NK-92 (cell line): ENCODE data around the gene RUVBL2.

ENCODE experiments used
- DNase-seq: peaks from one replicate; lab custom pipeline; 2025; ENCODE audit not compliant: unreplicated experiment; lab: John Stamatoyannopoulos, UW

Gene RUVBL2

GRCh38 chr19:48963371-48964204 lies 30.1 kb upstream of the RUVBL2 start:
- DNase-seq: no peak

DNA sequence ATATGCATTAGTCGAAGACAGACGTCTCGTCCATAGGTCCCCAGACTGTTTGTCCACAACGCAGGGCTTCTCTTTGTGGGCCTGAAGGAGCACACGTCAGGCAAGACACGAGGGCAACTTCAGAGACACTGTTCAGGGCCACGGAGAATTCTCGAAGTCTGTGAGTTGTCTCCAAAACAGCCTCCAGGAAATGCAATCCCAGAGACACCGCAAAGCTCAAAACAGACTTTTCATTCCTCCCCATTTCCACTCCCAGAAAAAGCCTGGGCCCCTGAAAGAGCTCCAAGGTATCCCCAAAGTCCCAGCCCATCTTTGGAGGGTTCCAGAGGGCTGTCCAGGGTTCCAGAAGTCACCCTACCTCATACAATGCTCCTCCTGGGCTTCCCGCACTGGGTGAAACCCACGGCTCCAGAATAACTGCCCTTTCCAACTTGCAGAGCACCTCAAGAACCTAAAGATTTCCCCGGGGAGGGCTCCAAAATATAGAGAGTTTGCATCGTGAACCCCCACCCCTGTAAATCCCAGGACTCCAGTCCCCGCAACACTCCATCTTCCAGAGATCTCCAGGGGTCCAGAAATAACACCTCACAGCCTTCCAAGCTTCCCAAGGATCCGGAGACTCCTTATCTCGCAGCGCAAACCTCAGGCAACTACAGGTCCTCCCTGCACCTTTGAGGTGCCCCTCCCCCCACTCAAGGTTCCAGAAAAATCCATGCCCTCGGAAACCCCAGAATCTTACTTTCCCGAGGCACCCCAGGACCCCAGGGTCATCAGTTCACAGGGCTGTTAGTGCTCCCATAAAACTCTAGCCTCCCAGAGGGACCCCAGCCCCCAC lies 29.3 kb upstream of the RUVBL2 start:
- DNase-seq: no peak

DNA sequence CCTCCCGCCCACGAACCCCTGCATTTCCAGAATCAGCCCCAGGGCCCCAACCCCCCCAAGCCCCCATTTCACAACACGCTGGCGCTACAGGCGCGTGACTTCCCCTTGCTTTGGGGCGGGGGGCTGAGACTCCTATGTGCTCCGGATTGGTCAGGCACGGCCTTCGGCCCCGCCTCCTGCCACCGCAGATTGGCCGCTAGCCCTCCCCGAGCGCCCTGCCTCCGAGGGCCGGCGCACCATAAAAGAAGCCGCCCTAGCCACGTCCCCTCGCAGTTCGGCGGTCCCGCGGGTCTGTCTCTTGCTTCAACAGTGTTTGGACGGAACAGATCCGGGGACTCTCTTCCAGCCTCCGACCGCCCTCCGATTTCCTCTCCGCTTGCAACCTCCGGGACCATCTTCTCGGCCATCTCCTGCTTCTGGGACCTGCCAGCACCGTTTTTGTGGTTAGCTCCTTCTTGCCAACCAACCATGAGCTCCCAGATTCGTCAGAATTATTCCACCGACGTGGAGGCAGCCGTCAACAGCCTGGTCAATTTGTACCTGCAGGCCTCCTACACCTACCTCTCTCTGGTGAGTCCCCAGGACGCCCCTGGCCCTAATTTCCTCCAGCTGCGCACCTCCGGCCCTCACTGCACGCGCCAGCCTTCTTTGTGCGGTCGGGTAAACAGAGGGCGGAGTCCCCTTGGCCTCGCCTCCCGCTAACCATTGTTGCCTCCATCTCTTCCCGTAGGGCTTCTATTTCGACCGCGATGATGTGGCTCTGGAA lies 28.5 kb upstream of the RUVBL2 start, which contains the start of gene FTL:
TSS of gene FTL (plus strand) at position 270 of the 766 bp plus-strand sequence. CDS start at position 469, 199 bp downstream.
- DNase-seq: no peak

DNA sequence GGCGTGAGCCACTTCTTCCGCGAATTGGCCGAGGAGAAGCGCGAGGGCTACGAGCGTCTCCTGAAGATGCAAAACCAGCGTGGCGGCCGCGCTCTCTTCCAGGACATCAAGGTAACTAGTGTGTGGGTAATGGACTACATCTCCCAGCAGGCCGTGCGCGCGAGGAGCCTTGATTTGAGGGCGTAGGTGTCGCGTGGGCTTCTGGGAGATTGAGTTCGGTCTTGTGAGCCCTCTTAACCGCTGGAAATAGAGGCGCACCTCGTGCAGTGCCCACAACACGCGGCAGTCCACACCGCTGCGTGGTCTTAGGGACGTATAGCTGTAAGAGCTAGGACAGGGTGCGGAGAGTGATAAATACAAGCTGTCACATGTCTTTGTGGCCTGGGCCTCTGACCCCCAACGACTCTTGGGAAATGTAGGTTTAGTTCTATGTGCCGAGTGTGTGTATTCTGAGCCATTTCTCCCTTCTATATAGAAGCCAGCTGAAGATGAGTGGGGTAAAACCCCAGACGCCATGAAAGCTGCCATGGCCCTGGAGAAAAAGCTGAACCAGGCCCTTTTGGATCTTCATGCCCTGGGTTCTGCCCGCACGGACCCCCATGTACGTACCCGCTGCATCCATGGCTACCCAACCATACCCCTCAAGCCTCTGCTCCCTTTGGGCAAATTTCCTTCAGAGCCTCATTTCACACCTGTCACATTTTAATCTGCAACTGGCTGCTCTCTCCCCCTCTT lies 27.7 kb upstream of the RUVBL2 start:
- peak; percentile 53 for DNase-seq

DNA sequence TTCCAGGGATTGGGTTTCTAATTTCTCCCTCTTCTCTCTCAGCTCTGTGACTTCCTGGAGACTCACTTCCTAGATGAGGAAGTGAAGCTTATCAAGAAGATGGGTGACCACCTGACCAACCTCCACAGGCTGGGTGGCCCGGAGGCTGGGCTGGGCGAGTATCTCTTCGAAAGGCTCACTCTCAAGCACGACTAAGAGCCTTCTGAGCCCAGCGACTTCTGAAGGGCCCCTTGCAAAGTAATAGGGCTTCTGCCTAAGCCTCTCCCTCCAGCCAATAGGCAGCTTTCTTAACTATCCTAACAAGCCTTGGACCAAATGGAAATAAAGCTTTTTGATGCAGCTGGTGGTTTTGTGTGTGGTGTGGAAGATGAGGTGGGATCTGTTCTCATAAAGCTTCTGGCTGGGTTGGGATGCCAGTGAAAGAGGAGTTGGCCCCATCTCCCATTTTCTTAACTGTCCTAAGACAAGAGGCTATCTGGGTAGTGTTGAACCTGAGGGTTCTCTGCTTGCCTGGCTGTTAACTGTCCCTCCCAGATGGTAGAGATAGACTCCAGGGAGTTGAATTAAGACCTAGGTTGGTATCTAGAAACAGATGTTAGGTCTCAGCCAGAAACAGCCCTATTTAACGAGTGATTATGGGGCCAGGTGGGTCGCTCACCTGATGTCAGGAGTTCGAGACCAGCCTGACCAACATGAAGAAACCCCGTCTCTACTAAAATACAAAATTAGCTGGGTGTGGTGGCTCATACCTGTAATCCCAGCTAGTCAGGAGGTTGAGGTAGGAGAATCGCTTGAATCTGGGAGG lies 26.9 kb upstream of the RUVBL2 start:
- no peak for DNase-seq

DNA sequence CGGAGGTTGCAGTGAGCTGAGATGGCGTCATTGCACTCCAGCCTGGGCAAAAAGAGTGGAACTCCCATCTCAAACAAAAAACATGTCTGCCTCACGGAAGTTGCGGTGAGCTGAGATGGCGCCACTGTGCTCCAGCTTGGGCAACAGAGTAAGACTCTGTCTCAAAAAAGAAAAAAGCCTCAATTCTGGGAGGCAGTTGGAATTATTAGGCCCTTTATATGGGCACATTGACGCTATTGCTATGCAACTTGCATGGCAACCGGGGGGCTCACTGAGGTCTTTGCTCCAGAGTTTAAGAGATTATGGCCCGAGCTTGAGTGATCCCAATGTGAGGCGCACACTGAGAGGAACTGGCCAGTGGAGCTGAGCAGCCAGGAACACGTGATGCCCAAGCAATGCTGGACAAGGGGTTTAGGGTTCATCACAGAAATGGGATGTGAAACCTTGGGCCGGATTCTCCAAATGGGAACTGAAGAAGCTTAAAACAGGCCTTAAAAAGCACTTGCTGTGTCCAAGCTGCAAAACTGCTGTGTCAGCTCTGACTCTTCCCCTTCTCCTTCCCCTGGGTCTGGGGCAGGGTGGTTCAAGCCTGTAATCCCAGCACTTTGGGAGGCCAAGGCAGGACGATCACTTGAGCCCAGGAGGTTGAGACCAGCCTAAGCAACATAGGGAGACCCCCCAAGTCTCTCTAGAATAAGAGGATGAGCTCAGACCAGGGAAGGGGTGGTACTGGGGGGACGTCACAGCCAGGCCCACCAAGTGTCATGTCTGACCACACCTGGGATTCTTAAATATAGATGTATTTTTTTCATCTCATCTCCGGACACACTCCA lies 26.1 kb upstream of the RUVBL2 start:
- no peak for DNase-seq

DNA sequence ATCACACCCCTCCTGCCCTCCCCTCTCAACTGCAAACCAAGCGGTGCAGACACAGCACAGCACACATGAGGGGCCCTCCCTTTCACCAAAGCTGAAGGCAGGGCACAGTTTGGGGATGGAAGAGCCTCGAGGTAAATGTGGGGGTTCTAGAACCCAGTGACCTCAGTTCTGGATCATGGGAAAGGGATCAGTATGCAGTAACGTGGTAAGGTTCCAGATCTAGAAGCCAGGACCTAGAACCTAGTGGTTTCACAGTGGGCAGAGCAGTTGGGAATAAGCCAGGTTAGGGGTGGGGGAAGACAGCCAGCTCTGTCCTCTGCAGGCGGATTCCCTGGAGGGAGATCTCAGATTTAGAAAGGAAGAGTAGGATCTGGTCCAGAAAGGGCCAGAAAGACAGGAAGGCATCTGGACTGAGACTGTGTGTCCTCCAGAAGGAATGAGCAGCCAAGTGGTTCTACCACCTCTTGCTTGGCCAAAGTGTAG lies 25.5 kb upstream of the RUVBL2 start:
- no peak for DNase-seq

GRCh38 chr19:48968813-48969218 lies 24.9 kb upstream of the RUVBL2 start:
- DNase-seq: no peak

DNA sequence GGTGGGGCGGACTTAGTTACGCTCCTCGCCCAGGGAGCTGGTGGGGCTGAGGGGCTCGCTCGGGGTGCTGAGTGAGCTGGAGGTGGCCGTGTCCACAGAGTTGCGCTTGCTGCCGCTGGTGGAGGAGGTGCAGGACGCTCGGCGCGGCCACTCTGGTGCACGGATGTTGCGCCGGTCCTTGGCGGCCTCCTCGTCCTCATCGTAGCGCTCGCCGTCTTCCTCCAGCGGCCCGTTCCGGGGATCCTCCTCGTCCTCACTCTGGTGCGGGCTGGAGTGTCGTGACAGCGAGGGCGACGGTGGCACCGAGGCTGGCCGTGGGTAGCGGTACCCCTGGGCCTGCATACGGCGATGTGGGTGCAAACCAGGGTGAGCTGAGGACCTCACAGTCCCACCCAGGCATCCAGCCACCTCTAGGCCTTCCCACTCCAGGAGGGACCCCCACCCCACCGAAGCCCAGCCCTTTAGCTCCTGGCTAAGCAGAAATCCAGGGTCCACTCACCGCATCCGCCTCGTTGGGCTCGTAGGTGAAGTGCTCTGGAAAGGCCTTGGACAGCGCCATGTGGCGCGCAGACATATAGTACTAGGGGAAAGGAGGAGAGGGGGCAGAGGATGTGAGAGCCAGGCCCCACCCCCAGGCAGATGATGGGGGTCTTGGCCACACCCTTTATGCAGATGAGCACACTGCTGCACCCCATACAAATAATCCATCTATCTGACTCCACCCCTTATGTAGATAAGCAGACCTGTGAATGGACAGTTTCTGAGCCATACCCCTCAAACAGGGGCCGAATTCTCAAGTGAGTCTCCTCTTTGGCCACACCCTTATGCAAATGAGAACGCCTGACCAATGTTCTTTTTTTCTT lies 24.2 kb upstream of the RUVBL2 start:
- no peak for DNase-seq

DNA sequence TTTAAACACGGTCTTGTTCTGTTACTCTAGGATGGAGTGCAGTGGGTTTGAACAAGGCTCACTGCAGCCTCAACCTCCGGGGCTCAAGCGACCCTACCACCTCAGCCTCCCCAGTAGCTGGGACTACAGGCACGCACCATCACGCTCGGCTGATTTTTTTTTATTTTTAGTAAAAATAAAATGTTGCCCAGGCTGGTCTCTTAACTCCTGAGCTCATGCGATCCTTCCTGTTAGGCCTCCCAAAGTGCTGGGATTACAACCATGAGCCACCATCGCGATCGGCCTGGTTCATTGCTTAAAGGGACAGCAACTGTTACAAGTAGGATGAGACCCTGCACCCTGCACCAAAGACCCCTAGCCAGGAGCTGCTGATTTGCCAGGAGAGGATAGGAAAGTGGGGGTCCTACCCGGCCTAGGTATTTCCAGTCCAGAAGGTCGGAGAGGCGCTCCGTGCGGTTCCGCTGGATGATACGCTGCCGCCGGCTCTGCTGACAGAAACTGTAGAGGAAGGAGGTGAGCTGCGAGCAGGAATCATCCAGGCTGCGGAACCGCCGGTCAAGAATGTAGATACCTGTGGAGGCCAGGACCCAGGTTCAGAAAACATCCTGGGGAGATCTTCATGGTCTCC lies 23.4 kb upstream of the RUVBL2 start:
- no peak for DNase-seq

- no peak for DNase-seq
Observed at GRCh38 chr19:48970923-48971395, 22.7 kb upstream of the RUVBL2 start.

DNA sequence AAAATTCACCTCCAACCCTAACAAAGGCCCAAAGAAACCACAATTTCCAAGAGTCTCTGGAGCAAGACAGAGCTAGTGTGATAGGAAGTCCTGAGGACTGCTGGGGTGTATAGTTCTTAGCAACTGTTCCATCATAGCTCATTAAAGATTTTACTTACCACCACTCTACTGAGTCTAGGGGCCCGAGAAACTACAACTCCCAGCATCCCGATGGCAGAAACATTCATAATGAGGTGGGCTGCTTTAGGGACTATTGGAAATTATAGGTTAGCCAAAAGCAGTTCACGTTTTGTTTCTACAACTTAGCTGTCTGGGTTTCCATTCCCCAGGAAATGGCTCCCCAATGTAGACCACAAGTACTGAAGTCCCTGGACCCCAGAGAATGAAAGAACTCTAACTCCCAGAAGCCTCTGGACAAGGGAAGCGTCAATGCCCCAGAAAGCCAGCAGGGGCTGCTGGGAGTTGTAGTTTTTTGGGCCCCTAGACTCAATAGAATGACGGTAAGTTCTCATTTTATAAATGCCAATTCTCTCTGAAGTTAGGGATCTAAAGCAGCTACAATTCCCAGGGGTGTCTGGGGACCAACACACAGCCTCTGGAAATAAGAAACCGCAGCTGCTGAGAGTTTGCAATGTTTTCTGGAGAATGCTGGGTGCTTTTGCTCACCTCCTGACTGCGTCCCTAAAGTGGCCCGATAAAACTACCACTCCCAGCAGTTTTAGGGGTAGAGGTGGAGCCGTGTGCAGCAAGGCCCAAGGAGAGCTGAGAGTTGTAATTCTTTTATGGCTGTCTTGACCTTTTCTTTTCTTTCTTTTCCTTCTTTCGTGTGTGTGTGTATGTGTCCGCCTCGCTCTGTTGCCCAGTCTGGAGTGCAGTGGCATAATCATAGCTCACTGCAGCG lies 17.5 kb upstream of the RUVBL2 start:
- DNase-seq: no peak

GRCh38 chr19:48977061-48977460 lies 16.6 kb upstream of the RUVBL2 start:
- no peak for DNase-seq

- DNase-seq: no peak
Observed at GRCh38 chr19:48982280-48982679, 11.4 kb upstream of the RUVBL2 start.

- no peak for DNase-seq
Observed at GRCh38 chr19:48985711-48986110, 8.0 kb upstream of the RUVBL2 start.

DNA sequence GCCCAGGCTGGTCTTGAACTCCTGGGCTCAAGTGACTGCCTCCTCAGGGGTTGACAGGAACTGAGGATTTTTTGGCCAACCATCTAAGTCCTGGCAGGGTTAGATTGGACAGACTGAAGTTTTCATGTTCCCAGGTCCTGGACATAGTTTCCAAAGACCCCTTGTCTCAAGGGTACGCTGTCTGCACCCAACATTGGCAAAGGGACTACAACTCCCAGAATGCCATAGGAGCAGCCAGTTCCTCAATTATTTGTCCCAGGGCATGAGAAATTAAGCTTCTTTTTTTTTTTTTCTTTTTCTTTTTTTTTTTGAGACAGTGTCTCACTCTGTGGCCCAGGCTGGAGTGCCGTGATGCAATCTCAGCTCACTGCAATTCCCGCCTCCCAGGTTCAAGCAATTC lies 7.5 kb upstream of the RUVBL2 start:
- no peak for DNase-seq
